Measurements from ENCODE around the gene HOXA11. TPM values are rescaled to one million over a fixed set of nuclear protein-coding genes. Genes with fewer than 3 reads are reported as not detected.

Gene HOXA11
- total RNA-seq, 5 donors from 2014 or later (not counting 1 experiment from before 2014, with no cell fraction given): not detected

DNA sequence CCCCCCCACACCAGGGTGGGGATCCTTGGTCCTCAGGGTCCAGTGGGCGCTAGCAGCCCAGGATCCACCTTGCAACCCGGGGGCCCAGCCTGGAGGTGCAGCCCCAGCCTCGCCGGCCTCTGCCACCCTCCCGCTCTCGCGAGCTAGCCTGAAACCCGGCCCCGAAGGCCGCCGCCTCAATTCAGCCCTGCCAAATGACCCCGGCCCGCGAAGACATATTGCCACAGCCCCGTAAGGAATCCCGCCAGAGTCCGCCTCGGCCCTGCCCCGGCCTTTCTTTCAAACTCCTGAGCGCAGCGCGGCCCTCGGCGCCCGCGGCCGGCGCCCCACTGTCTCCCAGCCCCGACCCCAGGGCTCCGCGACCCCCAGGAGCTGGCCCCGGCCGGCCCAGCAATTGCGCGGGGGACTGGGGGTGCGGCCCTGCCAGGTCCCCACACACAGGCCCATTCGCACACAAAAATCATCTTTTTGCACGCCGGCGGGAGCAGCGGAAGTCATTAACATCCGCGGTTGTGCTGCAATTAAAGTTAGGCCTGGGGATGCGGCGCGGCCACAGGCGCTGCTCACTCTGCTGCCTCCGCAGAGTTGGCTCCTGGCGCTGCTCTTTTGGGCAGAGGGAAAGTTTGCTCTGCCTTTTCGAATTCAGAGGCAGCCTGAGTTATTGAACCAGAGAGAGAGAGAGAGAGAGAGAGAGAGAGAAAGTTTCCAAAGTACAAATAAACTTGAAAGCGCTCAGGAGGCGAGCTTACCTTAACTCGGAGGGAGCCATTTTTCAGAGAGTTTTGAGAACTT is 45.5 kb downstream of the HOXA11 start:
- ATAC-seq (replicated peaks in 1 of 4): no peak
- Mint-ChIP-seq H3K4me1 (peaks cover 0 to 15% (median 3%) of the 10 kb centered on the region in 3 donors), H3K27me3 (peaks cover 41 to 66% of the 10 kb centered on the region in 2 donors), H3K36me3 (no peaks in the 10 kb centered on the region), H3K27ac (no peak overlapping the region), H3K4me3 (no peak overlapping the region), H3K9me3 (no peaks in the 10 kb centered on the region)
- no peak overlapping the region for H3K4me3 ChIP-seq (ENCODE audit: control insufficient read depth in 1 of 2, extremely low read depth in 1 of 2, low read length in 1 of 2)
- 98% methylated on average over 42 of the region's 53 CpGs for WGBS (ENCODE audit: insufficient coverage)
- ChIA-PET POLR2A (no interaction called here), CTCF (no interaction called here)
- H3K36me3 ChIP-seq (ENCODE audit: control insufficient read depth in 2 of 2, extremely low read depth in 1 of 2, insufficient read depth in 1 of 2, low read length in 1 of 2): no peaks in the 10 kb centered on the region
- peaks cover 0 to 16% of the 10 kb centered on the region in 2 experiments for H3K4me1 ChIP-seq (ENCODE audit: control insufficient read depth in 1 of 2, extremely low read depth in 1 of 2, insufficient read depth in 2 of 2, low read length in 2 of 2)
- peaks cover 0 to 46% of the 10 kb centered on the region in 2 experiments for H3K27me3 ChIP-seq (replicated peaks in 1 of 2; ENCODE audit: control insufficient read depth in 2 of 2, extremely low read depth in 1 of 2, insufficient read depth in 2 of 2, low read length in 1 of 2)
- no peak for DNase-seq
- H3K27ac ChIP-seq (ENCODE audit: low read length): no peak overlapping the region
- H3K9me3 ChIP-seq: no peaks in the 10 kb centered on the region

DNA sequence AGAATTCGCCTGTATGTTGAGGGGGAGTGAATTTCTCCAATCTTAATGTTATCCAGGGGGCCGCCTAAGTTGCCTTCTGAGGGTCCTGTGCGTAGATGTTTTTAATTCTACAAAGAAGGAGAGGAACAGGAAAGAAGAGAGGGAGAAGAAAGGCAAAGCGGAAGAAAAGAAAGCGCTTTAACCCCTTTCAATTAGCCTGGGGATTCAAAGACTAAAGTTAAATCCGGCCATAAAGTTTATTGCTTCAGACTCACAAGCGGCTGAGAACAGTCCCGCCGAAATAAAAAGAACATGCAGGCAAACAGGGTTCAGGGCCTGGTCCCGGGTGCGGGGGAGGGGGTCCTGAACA is 46.1 kb downstream of the HOXA11 start:
- Histone ChIP-seq H3K4me1 (ENCODE audit: control insufficient read depth in 1 of 2, extremely low read depth in 1 of 2, insufficient read depth in 2 of 2, low read length in 2 of 2) (peaks cover 0 to 18% of the 10 kb centered on the region in 2 experiments), H3K9me3 (no peaks in the 10 kb centered on the region), H3K4me3 (ENCODE audit: control insufficient read depth in 1 of 2, extremely low read depth in 1 of 2, low read length in 1 of 2) (no peak overlapping the region), H3K27ac (ENCODE audit: low read length) (no peak overlapping the region), H3K36me3 (ENCODE audit: control insufficient read depth in 2 of 2, extremely low read depth in 1 of 2, insufficient read depth in 1 of 2, low read length in 1 of 2) (no peaks in the 10 kb centered on the region), H3K27me3 (replicated peaks in 1 of 2; ENCODE audit: control insufficient read depth in 2 of 2, extremely low read depth in 1 of 2, insufficient read depth in 2 of 2, low read length in 1 of 2) (peaks cover 0 to 40% of the 10 kb centered on the region in 2 experiments)
- no peak overlapping the region for H3K4me3 Mint-ChIP-seq
- ATAC-seq (replicated peaks in 1 of 4) (no peak), DNase-seq (no peak)
- POLR2A ChIA-PET: no interaction called here
- 98% methylated on average over 8 of the region's 11 CpGs for WGBS (ENCODE audit: insufficient coverage)
- CTCF ChIA-PET: no interaction called here
- no peak overlapping the region for H3K27ac Mint-ChIP-seq
- peaks cover 37 to 66% of the 10 kb centered on the region in 2 donors for H3K27me3 Mint-ChIP-seq
- no peaks in the 10 kb centered on the region for H3K9me3 Mint-ChIP-seq
- peaks cover 0 to 15% (median 4%) of the 10 kb centered on the region in 3 donors for H3K4me1 Mint-ChIP-seq
- H3K36me3 Mint-ChIP-seq: no peaks in the 10 kb centered on the region

DNA sequence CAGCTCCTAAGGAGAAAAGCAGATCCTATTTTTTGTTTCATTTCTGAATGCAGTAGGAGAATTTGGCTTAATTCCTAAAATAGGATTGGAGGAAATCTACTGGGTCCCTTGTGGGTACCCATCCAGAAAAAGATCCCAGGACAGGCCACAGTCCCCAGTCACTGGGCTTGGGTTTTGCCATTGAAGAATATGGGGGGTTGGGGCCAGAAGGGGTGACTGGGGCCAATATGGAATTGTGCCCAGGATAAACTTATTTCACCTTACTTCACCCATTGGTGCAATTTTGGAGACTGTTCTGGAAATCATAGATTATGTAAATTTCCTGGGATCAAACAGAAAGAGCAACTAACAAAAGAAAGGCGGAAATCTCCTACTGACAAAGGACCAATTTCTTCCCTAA is 46.6 kb downstream of the HOXA11 start:
- DNase-seq (no peak), ATAC-seq (replicated peaks in 1 of 4) (no peak)
- no peak overlapping the region for H3K4me3 Mint-ChIP-seq
- Histone ChIP-seq H3K4me1 (ENCODE audit: control insufficient read depth in 1 of 2, extremely low read depth in 1 of 2, insufficient read depth in 2 of 2, low read length in 2 of 2) (peaks cover 0 to 18% of the 10 kb centered on the region in 2 experiments), H3K9me3 (no peaks in the 10 kb centered on the region), H3K36me3 (ENCODE audit: control insufficient read depth in 2 of 2, extremely low read depth in 1 of 2, insufficient read depth in 1 of 2, low read length in 1 of 2) (no peaks in the 10 kb centered on the region), H3K4me3 (ENCODE audit: control insufficient read depth in 1 of 2, extremely low read depth in 1 of 2, low read length in 1 of 2) (no peak overlapping the region), H3K27me3 (replicated peaks in 1 of 2; ENCODE audit: control insufficient read depth in 2 of 2, extremely low read depth in 1 of 2, insufficient read depth in 2 of 2, low read length in 1 of 2) (peaks cover 0 to 38% of the 10 kb centered on the region in 2 experiments), H3K27ac (ENCODE audit: low read length) (no peak overlapping the region)
- H3K4me1 Mint-ChIP-seq: peaks cover 0 to 15% (median 4%) of the 10 kb centered on the region in 3 donors
- peaks cover 41 to 68% of the 10 kb centered on the region in 2 donors for H3K27me3 Mint-ChIP-seq
- ChIA-PET CTCF (no interaction called here), POLR2A (no interaction called here)
- H3K27ac Mint-ChIP-seq: no peak overlapping the region
- H3K36me3 Mint-ChIP-seq: no peaks in the 10 kb centered on the region
- H3K9me3 Mint-ChIP-seq: no peaks in the 10 kb centered on the region
- whole genome bisulfite sequencing (ENCODE audit: insufficient coverage): no CpG with 5 or more reads among the region's 1 CpG

DNA sequence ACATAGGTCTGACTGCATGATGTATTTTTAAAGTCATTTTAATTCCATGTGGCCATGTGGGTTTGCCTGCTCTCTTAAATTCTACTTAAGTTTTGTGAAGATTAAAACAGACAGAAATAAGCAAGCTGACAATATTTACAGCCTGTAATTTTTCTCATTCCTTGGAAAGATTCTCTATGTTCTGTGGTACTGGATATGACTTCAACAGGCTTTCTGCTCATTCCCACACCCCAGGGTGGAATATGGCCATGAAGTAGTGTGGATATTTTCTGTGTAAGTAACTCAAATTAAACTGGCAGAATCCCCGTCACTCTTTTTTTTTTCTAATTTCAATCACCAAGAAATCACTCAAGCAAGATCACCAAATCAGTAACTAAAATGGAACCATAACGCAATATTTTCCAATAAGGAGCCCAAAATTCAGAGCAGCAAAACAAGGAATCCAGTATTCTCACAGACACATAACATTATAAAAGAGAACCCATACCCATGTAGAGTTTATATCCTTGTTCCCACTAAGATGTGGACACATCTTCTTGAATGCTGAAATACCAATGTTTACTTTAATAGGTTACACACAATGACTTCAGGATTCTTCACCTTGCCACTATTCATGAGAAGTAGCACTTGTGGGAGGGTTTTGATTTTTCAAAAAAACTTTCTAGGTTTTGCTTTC is 47.3 kb downstream of the HOXA11 start:
- DNase-seq: no peak
- Mint-ChIP-seq H3K27me3 (peaks cover 40 to 72% of the 10 kb centered on the region in 2 donors), H3K36me3 (no peaks in the 10 kb centered on the region), H3K9me3 (no peaks in the 10 kb centered on the region), H3K4me3 (no peak overlapping the region), H3K4me1 (peaks cover 0 to 15% (median 4%) of the 10 kb centered on the region in 3 donors), H3K27ac (no peak overlapping the region)
- Histone ChIP-seq H3K27ac (ENCODE audit: low read length) (no peak overlapping the region), H3K4me3 (ENCODE audit: control insufficient read depth in 1 of 2, extremely low read depth in 1 of 2, low read length in 1 of 2) (no peak overlapping the region), H3K27me3 (replicated peaks in 1 of 2; ENCODE audit: control insufficient read depth in 2 of 2, extremely low read depth in 1 of 2, insufficient read depth in 2 of 2, low read length in 1 of 2) (peaks cover 0 to 36% of the 10 kb centered on the region in 2 experiments), H3K9me3 (no peaks in the 10 kb centered on the region), H3K4me1 (ENCODE audit: control insufficient read depth in 1 of 2, extremely low read depth in 1 of 2, insufficient read depth in 2 of 2, low read length in 2 of 2) (peaks cover 0 to 18% of the 10 kb centered on the region in 2 experiments), H3K36me3 (ENCODE audit: control insufficient read depth in 2 of 2, extremely low read depth in 1 of 2, insufficient read depth in 1 of 2, low read length in 1 of 2) (no peaks in the 10 kb centered on the region)
- ChIA-PET POLR2A (no interaction called here), CTCF (interaction anchor here in 1 of 2 donors (0.5 kb wide), 2 partner anchors 467 to 1909 kb away, joined by 3 to 10 read pairs; partner anchors contain the start of gene NPVF)
- ATAC-seq (replicated peaks in 1 of 4): no peak
- 100% methylated on average over 1 of the region's 2 CpGs for WGBS (ENCODE audit: insufficient coverage)

- CTCF ChIA-PET: interaction anchor here in 1 of 2 donors (1.0 to 1.3 kb wide), 2 partner anchors 14 to 469 kb away, joined by 3 to 4 read pairs; no protein-coding TSS in a partner anchor
- no peaks in the 10 kb centered on the region for H3K9me3 Mint-ChIP-seq
- Histone ChIP-seq H3K36me3 (ENCODE audit: control insufficient read depth in 2 of 2, extremely low read depth in 1 of 2, insufficient read depth in 1 of 2, low read length in 1 of 2) (no peaks in the 10 kb centered on the region), H3K27me3 (replicated peaks in 1 of 2; ENCODE audit: control insufficient read depth in 2 of 2, extremely low read depth in 1 of 2, insufficient read depth in 2 of 2, low read length in 1 of 2) (peaks cover 0 to 25% of the 10 kb centered on the region in 2 experiments), H3K4me1 (ENCODE audit: control insufficient read depth in 1 of 2, extremely low read depth in 1 of 2, insufficient read depth in 2 of 2, low read length in 2 of 2) (peaks cover 4 to 19% of the 10 kb centered on the region in 2 experiments), H3K4me3 (ENCODE audit: control insufficient read depth in 1 of 2, extremely low read depth in 1 of 2, low read length in 1 of 2) (no peak overlapping the region), H3K9me3 (no peaks in the 10 kb centered on the region), H3K27ac (ENCODE audit: low read length) (no peak overlapping the region)
- no peak overlapping the region for H3K27ac Mint-ChIP-seq
- 0% methylated on average over 1 of the region's 2 CpGs for WGBS (ENCODE audit: insufficient coverage)
- no peak overlapping the region for H3K4me3 Mint-ChIP-seq
- no peak for ATAC-seq (replicated peaks in 1 of 4)
- peaks cover 0 to 15% (median 4%) of the 10 kb centered on the region in 3 donors for H3K4me1 Mint-ChIP-seq
- POLR2A ChIA-PET: no interaction called here
- peaks cover 29 to 63% of the 10 kb centered on the region in 2 donors for H3K27me3 Mint-ChIP-seq
- H3K36me3 Mint-ChIP-seq: no peaks in the 10 kb centered on the region
- no peak for DNase-seq
Measured at GRCh38 chr7:27134392-27134791, 50.6 kb downstream of the HOXA11 start.

- Mint-ChIP-seq H3K4me1 (peaks cover 0 to 15% (median 5%) of the 10 kb centered on the region in 3 donors), H3K9me3 (no peaks in the 10 kb centered on the region), H3K36me3 (no peaks in the 10 kb centered on the region), H3K27me3 (peaks cover 25 to 65% of the 10 kb centered on the region in 2 donors), H3K4me3 (no peak overlapping the region), H3K27ac (no peak overlapping the region)
- CTCF ChIA-PET: interaction anchor here (0.6 to 1.3 kb wide), 2 partner anchors 15 to 782 kb away, joined by 4 to 6 read pairs; no protein-coding TSS in a partner anchor
- peaks cover 4 to 19% of the 10 kb centered on the region in 2 experiments for H3K4me1 ChIP-seq (ENCODE audit: control insufficient read depth in 1 of 2, extremely low read depth in 1 of 2, insufficient read depth in 2 of 2, low read length in 2 of 2)
- ATAC-seq (replicated peaks in 1 of 4) (no peak), DNase-seq (no peak)
- H3K27ac ChIP-seq (ENCODE audit: low read length): no peak overlapping the region
- H3K4me3 ChIP-seq (ENCODE audit: control insufficient read depth in 1 of 2, extremely low read depth in 1 of 2, low read length in 1 of 2): no peak overlapping the region
- POLR2A ChIA-PET: no interaction called here
- WGBS (ENCODE audit: insufficient coverage): 83% methylated on average over 3 of the region's 18 CpGs
- H3K27me3 ChIP-seq (replicated peaks in 1 of 2; ENCODE audit: control insufficient read depth in 2 of 2, extremely low read depth in 1 of 2, insufficient read depth in 2 of 2, low read length in 1 of 2): peaks cover 0 to 25% of the 10 kb centered on the region in 2 experiments
- H3K9me3 ChIP-seq: no peaks in the 10 kb centered on the region
- no peaks in the 10 kb centered on the region for H3K36me3 ChIP-seq (ENCODE audit: control insufficient read depth in 2 of 2, extremely low read depth in 1 of 2, insufficient read depth in 1 of 2, low read length in 1 of 2)
Measured at GRCh38 chr7:27133409-27134231, 51.4 kb downstream of the HOXA11 start.
